AG09319 (cell line): ENCODE results near the gene GHSR.

ENCODE experiments used
- DNase-seq: peaks from one replicate; pipeline ENCODE4 v3.0.0-alpha.2; 2010; ENCODE audit warnings: low read depth; ENCODE audit errors: extremely low read depth
- TF ChIP-seq, protein P1 (sequence below): IDR thresholded peaks from 2 replicates; pipeline ENCODE4 v1.5.1; 2011; ENCODE audit warnings: low read depth, mild to moderate bottlenecking, inconsistent platforms, low read length, moderate library complexity

GHSR gene

DNA sequence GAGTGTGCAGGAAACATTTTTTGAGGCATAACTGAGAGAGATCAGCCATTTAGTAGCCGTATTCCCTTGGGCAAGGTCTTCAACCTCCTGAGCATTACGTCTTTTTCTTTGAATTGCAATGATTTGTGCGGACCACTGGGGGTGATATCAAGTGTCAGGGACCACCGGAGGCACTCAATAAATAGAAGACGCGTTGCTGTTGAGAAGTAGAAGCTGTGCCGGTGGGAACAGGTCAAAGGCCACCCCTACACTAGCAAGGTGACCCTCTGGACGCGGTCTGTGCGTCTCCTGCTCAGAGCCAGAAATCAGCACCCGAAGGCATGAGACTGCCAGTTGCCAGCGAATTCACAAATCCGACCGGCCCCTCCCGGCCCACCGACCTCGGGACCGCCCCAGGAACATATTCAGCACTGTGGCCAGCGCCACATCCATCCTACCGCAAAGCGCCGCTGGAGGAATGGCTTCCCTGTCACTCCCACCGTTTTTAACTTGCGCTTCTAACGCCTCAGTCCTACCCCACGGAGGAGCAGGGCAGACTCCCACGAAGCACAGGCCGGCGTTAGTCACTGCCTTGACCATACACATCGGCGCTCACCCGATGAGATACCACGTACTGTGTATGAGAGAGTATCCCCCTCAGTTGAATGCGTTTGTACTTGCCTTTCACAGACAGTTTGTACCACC lies 1.4 kb upstream of the GHSR start:
- no peak for DNase-seq
- TF ChIP-seq, protein P1, sequence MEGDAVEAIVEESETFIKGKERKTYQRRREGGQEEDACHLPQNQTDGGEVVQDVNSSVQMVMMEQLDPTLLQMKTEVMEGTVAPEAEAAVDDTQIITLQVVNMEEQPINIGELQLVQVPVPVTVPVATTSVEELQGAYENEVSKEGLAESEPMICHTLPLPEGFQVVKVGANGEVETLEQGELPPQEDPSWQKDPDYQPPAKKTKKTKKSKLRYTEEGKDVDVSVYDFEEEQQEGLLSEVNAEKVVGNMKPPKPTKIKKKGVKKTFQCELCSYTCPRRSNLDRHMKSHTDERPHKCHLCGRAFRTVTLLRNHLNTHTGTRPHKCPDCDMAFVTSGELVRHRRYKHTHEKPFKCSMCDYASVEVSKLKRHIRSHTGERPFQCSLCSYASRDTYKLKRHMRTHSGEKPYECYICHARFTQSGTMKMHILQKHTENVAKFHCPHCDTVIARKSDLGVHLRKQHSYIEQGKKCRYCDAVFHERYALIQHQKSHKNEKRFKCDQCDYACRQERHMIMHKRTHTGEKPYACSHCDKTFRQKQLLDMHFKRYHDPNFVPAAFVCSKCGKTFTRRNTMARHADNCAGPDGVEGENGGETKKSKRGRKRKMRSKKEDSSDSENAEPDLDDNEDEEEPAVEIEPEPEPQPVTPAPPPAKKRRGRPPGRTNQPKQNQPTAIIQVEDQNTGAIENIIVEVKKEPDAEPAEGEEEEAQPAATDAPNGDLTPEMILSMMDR: no peak

DNA sequence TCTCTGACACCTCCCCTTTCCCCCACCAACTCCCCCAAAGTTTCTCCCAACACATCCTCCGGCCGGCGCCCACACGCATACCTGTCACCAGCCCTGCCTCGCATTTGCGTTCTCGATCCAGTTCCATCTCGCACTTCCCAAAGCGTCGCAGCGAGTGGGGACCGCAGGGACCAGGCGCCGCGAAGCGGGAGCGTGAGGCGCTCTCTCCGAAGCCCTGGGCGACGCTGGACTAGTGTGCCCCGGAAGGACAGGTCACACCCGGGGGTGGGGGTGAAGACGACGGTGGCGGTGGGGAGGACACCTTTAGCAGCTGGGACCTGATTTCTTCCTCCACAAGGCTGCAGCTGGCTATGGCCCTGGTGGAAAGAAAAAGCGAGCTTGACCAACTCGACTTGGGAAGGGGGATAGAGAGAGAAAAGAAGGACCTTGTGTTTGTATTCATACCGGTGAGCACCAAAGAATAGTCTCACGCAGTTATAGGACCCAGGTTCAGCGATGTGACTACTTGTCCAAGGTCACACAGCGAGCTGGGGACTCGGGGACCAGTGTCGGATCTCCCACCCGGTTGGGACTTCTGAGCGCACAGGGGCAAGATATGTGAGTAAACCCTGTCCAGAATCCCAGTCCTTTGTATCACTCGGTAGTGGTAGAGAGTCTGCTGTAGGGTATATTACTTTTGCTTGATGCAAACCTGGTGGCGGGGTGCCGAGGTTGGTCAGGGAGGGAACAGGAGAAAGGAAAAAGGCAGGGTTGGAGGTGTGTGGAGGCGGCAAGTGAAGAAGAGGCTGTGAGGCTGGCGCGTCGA lies 607 bp upstream of the GHSR start:
- no peak for DNase-seq
- TF ChIP-seq, protein P1: no peak

- TF ChIP-seq, protein P1: no peak
- no peak for DNase-seq
Measured at GRCh38 chr3:172446198-172446597, 2.1 kb downstream of the GHSR start.

DNA sequence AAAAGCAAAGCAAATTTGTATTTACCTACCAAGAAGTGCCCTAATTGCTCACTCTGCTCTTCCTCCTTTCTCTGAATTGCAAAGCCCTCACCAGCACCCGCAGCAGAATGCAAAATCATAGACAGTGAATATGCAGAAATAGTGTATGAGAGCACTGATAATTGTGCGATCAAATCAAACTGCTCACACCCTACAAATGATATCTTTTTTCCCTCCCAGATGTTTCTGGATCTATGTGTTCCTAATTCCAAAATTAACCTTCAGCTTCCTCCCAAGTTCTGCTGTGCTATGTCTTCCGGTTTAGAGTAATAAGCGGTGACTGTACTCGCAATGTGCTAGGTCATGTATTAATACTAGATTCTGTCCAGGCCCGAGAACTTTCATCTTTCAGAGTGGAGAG lies 3.4 kb downstream of the GHSR start:
- TF ChIP-seq, protein P1: no peak
- DNase-seq: no peak

DNA sequence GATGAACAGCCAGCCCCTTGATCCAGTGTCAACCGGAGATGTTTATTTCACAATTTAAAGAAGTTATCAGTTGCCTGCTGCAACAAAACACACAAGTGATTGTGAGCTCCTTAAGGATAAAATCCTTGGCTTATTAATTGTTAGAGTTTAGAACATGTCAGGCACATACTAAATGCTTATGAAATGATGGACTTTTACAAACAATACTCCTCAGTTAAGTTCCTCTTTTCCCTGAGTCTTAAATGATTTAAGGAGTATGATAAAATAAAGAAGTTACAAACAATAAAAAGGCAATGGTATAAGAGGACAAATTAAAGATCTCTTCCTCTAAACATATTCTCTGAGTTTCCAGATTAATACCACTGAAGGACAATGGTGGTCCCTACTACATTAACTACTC lies 5.7 kb downstream of the GHSR start:
- TF ChIP-seq, protein P1: no peak

GRCh38 chr3:172441581-172441980 lies 6.7 kb downstream of the GHSR start:
- DNase-seq: no peak
- TF ChIP-seq, protein P1: no peak

More for the DNA sequence above, 5.7 kb downstream of the GHSR start:
- no peak for DNase-seq

GRCh38 chr3:172438186-172438585 lies 10.1 kb downstream of the GHSR start:
- TF ChIP-seq, protein P1: no peak
- DNase-seq: no peak
